SH-SY5Y (cell line): ENCODE results near the gene PLSCR3.

ENCODE experiments used
- GATA2 ChIP-seq: IDR thresholded peaks from 2 replicates; pipeline ENCODE4 v1.6.1; 2011; ENCODE audit warnings: mild to moderate bottlenecking, low read depth, low read length
- GATA3 ChIP-seq: IDR thresholded peaks from 2 replicates; pipeline ENCODE4 v1.6.1; 2011; ENCODE audit warnings: low read depth, mild to moderate bottlenecking, low read length, moderate library complexity

- TF ChIP-seq GATA2: no peak
- TF ChIP-seq GATA3: no peak
These were observed 12.0 kb upstream of the PLSCR3 start for GRCh38 chr17:7406235-7406825.
